Breast epithelium (tissue), 4 donors: ENCODE measurements around the gene BAMBI. TPM values are rescaled to one million over a fixed set of nuclear protein-coding genes. Genes with fewer than 3 reads are reported as not detected.

Experiments
- DNase-seq, 2 donors: peaks; one replicate each; pipeline ENCODE4 v3.0.0-alpha.2; 2019; ENCODE audit warnings: low spot score in 2 of 2
- H3K27ac ChIP-seq, 2 donors: fragments of 200-600 bp; sonication (generic) in 1 of 2; one replicate each; pipeline ENCODE4 v1.5.1; 2016 to 2019; ENCODE audit warnings: mild to moderate bottlenecking in 1 of 2
- H3K27me3 ChIP-seq, 2 donors: fragments of 200-600 bp; sonication (generic) in 1 of 2; one replicate each; pipeline versions ENCODE4 v1.5.1 to v1.6.0; 2017 to 2019; ENCODE audit warnings: control low read depth in 1 of 2, mild to moderate bottlenecking in 1 of 2
- H3K36me3 ChIP-seq: fragments of 200-600 bp; one replicate; pipeline ENCODE4 v1.5.1; 2019
- H3K4me1 ChIP-seq, 2 donors: fragments of 200-600 bp; sonication (generic); one replicate each; pipeline ENCODE4 v1.5.1; 2016 to 2019; ENCODE audit warnings: control low read depth in 1 of 2
- H3K4me3 ChIP-seq, 3 donors: fragments of 200-600 bp; sonication (generic); 1 replicate in 2 of 3; 2 replicates in 1 of 3; pipeline ENCODE4 v1.5.1; 2016 to 2019; ENCODE audit warnings: mild to moderate bottlenecking in 3 of 3, moderate library complexity in 2 of 3
- H3K9me3 ChIP-seq, 2 donors: fragments of 200-600 bp; sonication (generic) in 1 of 2; one replicate each; pipeline ENCODE4 v1.5.1; 2016 to 2019; ENCODE audit warnings: control low read depth in 1 of 2
- POLR2A ChIP-seq: fragments of 450-650 bp; IDR thresholded peaks from one replicate; pipeline ENCODE4 v1.6.1; 2016; ENCODE audit warnings: antibody characterized with exemption, mild to moderate bottlenecking, moderate library complexity
- POLR2AphosphoS5 ChIP-seq, 3 donors: sonication (generic); formaldehyde crosslinking; IDR thresholded peaks; one replicate each; pipeline ENCODE4 v1.6.1; 2017; ENCODE audit warnings: antibody characterized with exemption in 3 of 3
- intact Hi-C: fragments of 100-400 bp; cut with DNase I; formaldehyde crosslinking; loops from one replicate; pipeline ENCODE4 v1.15.1; 2023; ENCODE audit warnings: low total_unique reads
- total RNA-seq, 3 donors: library from RNA; depleted of rRNA; stranded (reverse); fragments of >200 nt; gene quantifications; one replicate each; pipeline ENCODE4 v1.1.0, GENCODE V29; 2016
- TF ChIP-seq, protein P1 (sequence below), 3 donors: fragments of 450-650 bp; IDR thresholded peaks; one replicate each; pipeline ENCODE4 v1.5.1; 2016 to 2017; ENCODE audit warnings: antibody characterized with exemption in 3 of 3, mild to moderate bottlenecking in 3 of 3, moderate library complexity in 3 of 3

The BAMBI gene
- total RNA-seq, 3 donors from 2014 or later, result 3.4 to 41.9 (median 7.5) TPM

DNA sequence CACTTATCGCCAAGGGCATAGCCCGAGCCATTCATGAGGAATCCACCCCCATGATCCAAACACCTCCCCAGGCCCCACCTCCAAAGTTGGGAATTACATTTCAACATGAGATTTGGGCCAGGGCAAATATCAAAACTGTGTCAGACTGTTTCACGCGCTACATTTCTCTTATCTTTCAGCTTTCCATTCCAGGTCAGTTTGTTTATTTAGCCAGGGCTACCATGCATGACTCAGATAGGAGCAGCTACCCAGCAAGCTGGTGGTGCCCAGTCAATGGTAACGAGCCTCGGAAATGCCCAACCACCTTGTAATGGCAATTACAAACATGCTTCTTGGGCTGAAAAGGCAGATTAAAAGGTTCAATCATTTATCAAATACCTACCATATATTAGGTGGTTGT lies 43.6 kb upstream of the BAMBI start:
- no peaks in the 10 kb centered on the region for H3K27me3 ChIP-seq
- no peaks in the 10 kb centered on the region for H3K4me1 ChIP-seq
- no peaks in the 10 kb centered on the region for H3K36me3 ChIP-seq
- TF ChIP-seq POLR2A (no peak), POLR2AphosphoS5 (IDR thresholded peaks at IDR 0.05) (no peak)
- TF ChIP-seq, protein P1, sequence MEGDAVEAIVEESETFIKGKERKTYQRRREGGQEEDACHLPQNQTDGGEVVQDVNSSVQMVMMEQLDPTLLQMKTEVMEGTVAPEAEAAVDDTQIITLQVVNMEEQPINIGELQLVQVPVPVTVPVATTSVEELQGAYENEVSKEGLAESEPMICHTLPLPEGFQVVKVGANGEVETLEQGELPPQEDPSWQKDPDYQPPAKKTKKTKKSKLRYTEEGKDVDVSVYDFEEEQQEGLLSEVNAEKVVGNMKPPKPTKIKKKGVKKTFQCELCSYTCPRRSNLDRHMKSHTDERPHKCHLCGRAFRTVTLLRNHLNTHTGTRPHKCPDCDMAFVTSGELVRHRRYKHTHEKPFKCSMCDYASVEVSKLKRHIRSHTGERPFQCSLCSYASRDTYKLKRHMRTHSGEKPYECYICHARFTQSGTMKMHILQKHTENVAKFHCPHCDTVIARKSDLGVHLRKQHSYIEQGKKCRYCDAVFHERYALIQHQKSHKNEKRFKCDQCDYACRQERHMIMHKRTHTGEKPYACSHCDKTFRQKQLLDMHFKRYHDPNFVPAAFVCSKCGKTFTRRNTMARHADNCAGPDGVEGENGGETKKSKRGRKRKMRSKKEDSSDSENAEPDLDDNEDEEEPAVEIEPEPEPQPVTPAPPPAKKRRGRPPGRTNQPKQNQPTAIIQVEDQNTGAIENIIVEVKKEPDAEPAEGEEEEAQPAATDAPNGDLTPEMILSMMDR (IDR thresholded peaks at IDR 0.05), result no peak
- DNase-seq, result no peak
- intact Hi-C loops, result no loop called here
- no peak overlapping the region for H3K4me3 ChIP-seq
- peaks cover 0 to 5% of the 10 kb centered on the region in 2 donors for H3K9me3 ChIP-seq
- H3K27ac ChIP-seq, result no peak overlapping the region

DNA sequence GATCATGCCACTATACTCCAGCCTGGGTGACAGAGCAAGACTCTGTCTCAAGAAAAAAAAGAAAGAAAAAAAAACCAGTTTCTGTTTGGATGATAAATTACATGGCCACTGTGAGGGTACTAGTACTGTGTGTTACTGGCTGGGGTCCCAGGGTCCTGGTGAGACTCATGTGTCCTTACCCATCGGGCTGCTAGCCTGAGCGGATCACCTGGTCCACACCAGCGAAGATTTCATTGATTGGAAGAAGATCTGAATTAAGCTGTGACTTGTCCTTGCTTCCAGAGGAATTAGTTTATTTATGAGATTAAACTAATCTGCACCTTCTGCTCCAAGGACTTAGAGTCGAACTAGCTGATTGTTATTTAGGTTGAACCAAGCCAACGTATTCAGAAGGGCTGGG lies 40.0 kb upstream of the BAMBI start:
- H3K27ac ChIP-seq, result no peak overlapping the region
- H3K27me3 ChIP-seq, result no peaks in the 10 kb centered on the region
- intact Hi-C loops, result no loop called here
- no peaks in the 10 kb centered on the region for H3K4me1 ChIP-seq
- H3K36me3 ChIP-seq, result no peaks in the 10 kb centered on the region
- no peak for TF ChIP-seq POLR2A
- no peak for TF ChIP-seq POLR2AphosphoS5 (IDR thresholded peaks at IDR 0.05)
- TF ChIP-seq, protein P1 (IDR thresholded peaks at IDR 0.05), result no peak
- no peak overlapping the region for H3K4me3 ChIP-seq
- peaks cover 0 to 8% of the 10 kb centered on the region in 2 donors for H3K9me3 ChIP-seq
- no peak for DNase-seq

GRCh38 chr10:28638392-28638791 lies 38.9 kb upstream of the BAMBI start:
- Histone ChIP-seq H3K4me3 (no peak overlapping the region), H3K27ac (no peak overlapping the region), H3K36me3 (no peaks in the 10 kb centered on the region), H3K9me3 (peaks cover 0 to 8% of the 10 kb centered on the region in 2 donors), H3K27me3 (no peaks in the 10 kb centered on the region), H3K4me1 (no peaks in the 10 kb centered on the region)
- intact Hi-C loops, result no loop called here
- no peak for TF ChIP-seq POLR2A
- no peak for TF ChIP-seq POLR2AphosphoS5 (IDR thresholded peaks at IDR 0.05)
- TF ChIP-seq, protein P1 (IDR thresholded peaks at IDR 0.05), result no peak
- no peak for DNase-seq

GRCh38 chr10:28640551-28640950 lies 36.8 kb upstream of the BAMBI start:
- H3K4me1 ChIP-seq, result no peaks in the 10 kb centered on the region
- H3K27me3 ChIP-seq, result no peaks in the 10 kb centered on the region
- no peak for DNase-seq
- peaks cover 0 to 8% of the 10 kb centered on the region in 2 donors for H3K9me3 ChIP-seq
- intact Hi-C loops, result no loop called here
- TF ChIP-seq POLR2AphosphoS5 (IDR thresholded peaks at IDR 0.05) (no peak), POLR2A (no peak)
- TF ChIP-seq, protein P1 (IDR thresholded peaks at IDR 0.05), result no peak
- H3K27ac ChIP-seq, result no peak overlapping the region
- H3K36me3 ChIP-seq, result no peaks in the 10 kb centered on the region
- H3K4me3 ChIP-seq, result no peak overlapping the region

DNA sequence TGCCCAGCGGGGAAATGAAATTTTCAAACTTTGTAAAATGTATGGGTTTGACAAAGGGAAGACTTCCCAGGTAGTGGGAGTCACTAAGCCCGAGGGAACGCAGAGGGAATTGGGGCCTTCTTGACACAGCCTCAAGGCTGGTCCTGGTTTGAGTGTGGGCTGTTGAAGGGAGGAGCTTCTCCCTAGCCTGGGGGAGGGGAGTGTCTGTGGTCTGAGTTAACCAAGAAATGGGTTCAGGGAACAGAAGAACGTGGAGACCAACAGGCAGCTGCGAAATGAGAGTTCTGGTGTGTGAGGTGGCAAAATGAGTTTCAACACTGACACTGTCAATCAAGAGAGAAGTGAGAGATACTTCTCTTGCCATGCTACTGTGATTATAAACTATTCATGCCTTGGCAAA lies 32.7 kb upstream of the BAMBI start:
- Histone ChIP-seq H3K9me3 (peaks cover 0 to 5% of the 10 kb centered on the region in 2 donors), H3K36me3 (no peaks in the 10 kb centered on the region), H3K27ac (no peak overlapping the region), H3K27me3 (no peaks in the 10 kb centered on the region), H3K4me3 (no peak overlapping the region), H3K4me1 (no peaks in the 10 kb centered on the region)
- intact Hi-C loops, result no loop called here
- DNase-seq, result no peak
- TF ChIP-seq POLR2A (no peak), POLR2AphosphoS5 (IDR thresholded peaks at IDR 0.05) (no peak)
- TF ChIP-seq, protein P1 (IDR thresholded peaks at IDR 0.05), result no peak
